GM18526 (cell line): Measurements from ENCODE around the gene CSE1L.

Experiments used
- POLR2A ChIP-seq: IDR thresholded peaks from 3 replicates; pipeline ENCODE4 v1.6.1; 2011; ENCODE audit not compliant: insufficient read length; ENCODE audit errors: extremely low read depth

Gene CSE1L

DNA sequence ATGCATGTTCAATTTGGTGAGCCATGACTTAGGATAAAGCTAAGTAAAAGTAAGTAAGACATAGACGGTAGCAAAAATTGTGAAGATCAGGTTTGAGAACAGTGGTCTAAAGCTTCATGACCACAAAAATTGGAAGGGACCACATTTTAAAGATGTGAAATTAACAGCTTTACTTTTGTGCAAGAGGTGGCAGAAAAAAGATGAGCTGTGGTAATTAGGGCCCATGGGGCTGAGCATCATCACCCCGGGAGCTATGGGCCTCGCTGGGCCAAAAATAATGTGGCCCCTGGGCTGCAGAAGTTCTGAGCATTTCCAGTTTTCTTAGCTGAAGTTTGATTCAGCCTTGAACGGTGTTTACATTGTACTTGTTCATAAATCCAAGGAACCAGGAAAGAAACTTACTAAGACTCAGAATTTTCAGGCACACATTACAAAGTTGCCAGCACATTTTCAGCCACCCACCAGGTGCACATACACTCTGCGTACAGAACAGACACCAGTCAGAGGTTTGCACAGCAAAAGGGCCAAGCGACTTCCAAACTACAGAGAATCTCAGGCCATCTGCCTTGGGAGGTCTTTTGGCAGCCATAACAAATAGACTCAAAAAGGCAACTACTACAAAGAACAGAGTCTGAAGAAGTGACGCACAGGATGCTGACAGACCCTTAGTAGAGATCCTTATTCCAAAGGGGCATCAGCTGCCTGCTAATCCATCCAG, 57.7 kb downstream of the CSE1L start:
- TF ChIP-seq POLR2A = no peak

DNA sequence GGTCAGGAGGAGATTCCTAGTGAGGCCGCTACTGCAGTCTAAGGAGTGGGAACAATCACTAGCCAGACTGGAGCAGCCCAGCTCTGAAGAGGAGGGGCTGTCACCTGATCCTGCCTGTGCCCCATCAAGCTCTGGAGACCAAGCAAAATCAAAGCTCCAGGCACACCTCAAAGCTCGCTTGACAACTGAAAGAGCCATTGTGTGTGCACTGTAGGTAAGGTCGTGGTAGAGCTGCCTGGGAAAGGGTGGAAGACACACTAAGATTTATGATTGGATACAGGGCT, 58.2 kb downstream of the CSE1L start:
- no peak for TF ChIP-seq POLR2A

DNA sequence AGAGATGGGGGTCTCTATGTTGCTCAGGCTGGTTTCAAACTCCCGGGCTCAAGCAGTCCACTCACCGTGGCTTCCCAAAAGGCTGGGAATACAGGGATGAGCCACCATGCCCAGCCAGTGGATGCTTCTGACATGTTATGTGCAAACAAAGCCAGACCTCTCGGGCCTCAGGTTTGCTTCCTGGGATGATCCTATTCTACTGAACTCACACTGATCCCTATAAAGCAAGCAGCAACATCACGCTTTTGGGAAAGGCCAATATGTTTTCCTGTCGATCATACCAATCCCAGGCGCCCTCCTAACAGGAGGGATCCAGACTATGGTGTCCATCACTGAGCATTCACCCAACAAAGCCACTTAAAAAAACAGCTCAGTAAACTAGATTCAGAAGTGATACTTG, 60.2 kb downstream of the CSE1L start:
- no peak for TF ChIP-seq POLR2A

DNA sequence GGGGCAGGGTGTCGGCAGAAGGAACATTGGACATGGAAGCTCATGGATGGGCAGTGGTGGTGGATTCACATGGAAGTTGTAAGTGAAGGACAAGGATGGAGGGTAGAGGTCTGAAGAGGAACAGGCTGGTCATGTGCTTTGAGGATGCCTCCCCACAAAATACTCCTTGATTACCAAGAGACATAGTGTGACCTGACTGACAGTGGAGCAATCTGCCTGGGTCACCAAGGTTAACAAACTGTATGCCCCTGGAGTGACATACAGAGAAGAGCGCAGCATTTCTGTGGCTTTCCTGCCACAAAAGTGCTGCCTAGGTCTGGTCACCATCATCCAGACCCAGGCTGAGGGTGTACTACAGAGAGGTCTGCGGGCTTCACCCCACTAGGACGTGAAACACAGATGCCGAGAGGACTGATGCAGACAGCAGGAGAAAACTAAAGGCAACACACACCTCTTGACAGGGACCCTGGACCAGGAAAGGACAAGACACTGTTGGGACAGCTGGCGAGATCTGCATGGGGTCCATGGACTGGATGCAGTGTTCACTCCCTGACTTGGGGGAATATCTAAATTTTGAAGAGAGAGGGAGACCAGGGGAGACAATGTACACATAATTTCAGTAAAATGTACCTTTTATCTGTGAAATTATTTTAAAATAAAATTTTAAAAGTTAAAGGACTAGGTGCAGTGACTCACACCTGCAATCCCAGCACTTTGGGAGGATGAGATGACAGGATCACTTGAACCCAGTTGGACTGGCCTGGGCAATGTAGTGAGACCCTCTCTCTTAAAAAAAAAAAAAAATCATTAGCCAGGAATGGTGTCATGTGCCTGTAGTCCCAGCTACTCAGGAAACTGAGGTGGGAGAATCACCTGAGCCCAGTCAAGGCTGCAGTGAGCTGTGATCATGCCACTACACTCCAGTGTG, 64.9 kb downstream of the CSE1L start:
- TF ChIP-seq POLR2A = no peak

DNA sequence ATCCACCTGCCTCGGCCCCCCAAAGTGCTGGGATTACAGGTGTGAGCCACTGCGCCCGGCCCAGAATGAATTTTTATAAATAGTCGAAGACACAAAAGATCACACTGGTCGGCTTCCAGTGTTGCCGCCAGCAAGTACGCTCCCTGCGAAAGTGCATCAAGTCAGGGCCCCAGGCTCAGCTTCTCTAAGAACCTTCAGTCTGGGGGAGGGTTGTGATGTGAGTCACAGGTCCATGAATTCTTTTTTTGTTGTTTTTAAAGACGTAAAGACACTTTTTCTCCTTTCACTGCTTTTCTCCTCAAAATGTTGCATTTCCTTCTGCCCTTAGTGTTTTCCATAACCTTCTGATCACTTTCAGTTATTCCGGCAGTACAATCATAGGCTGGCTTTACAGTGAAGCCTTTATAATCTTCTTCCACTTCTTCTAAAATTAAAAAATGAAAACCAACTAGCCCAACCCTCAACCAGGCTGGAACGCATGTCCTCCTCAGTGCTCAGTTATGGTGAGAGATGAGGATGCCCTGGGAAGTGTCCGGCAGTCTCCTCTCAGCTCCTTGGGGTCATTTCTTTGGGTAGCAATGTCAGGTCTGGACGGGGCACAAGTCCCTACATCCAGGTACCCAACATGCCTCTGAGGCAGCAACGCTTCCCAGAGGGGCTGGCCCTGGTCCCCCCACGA, 66.6 kb downstream of the CSE1L start:
- TF ChIP-seq POLR2A = no peak

DNA sequence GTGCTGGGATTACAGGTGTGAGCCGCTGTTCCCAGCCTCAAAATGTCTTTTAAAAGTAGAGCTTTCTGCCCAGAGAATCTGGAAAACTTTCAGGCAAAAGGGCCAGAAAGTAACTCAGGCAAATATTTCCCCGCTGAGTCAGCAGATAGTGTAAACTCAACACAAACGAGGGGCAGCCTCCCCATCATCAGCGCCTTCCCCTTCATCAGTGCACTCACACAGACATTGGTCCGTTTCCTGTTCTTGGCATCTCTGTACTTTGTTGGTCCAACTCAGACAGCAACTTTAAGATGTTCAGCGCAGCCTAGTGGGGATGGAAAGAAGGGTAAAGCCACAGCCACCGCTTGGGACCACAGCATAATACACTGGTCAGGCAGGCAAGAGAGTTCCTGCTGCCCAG, 69.5 kb downstream of the CSE1L start:
- TF ChIP-seq POLR2A = no peak

DNA sequence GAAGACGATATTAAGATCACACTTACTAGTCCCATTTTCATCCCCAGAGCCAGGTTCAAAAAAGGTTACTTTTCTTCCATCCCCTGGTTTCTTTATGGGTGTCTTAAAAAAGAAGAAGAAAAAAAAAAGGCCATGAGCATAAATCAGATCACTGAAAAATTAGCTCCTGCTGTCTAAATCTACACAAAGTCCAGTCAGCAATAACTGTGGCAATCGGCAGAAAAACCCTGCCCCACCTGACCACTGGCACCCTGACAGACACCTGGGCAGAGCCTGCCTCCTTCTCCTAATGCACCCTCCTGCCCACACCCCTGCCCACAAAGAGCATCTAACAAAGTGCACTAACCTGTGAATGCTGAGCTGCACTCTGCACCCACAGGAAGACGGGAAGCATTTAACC, 72.2 kb downstream of the CSE1L start:
- TF ChIP-seq POLR2A = no peak

DNA sequence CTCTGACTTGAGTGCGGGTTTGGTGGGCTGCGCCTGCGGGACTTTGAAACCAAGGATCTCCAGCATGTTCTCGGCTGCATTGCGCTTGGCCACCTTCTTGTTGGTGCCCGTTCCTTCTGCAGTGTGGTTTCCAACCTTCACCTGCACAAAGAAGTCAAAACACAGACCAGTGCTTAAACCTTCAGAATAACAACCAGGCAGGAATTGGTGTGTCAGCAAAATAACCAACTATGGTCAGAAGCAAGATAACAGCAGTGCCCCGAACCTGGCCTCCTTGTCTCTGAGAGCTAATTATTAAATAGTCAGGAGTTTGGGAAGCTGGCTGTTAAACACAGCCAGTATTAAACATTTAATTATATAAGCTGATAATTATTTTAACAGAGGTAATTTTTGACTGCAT, 73.9 kb downstream of the CSE1L start:
- TF ChIP-seq POLR2A = no peak

DNA sequence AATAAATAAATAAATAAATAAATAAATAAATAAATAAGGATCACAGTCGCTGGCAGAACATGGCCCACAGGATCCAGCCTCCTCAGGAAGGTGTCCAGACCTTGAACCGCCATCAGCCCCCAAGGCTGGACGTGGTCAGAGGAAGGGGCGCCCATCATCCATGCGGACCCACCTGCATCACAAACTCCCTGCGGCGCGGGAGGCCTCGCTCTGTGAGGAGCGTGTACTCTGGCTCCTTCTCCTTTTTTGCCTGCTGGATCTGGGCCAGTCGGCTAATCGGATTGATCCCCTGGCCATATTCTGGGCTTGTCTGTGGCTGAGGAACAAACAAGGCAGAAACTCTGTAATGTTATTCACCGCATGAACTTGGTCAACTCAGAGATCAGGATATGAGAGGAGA, 76.8 kb downstream of the CSE1L start:
- TF ChIP-seq POLR2A = no peak

DNA sequence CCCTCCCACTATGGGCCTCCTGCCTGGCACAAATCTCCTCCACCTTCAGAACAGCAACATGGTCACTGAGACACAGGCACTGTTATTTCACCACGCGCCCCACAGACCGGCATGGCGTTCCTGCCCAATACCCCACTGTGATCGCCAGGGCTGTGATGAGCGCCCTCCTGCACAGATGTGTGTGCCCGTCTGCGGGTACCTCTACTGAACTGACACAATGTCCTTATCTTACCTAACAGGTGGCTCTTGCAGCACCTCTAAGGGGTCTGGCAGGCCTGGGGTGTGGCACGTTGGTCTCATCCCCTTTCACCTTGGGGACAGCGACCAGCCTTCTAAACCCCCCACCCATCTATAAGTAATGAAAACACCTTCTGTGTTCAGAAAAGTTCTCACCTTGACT, 77.9 kb downstream of the CSE1L start:
- no peak for TF ChIP-seq POLR2A

DNA sequence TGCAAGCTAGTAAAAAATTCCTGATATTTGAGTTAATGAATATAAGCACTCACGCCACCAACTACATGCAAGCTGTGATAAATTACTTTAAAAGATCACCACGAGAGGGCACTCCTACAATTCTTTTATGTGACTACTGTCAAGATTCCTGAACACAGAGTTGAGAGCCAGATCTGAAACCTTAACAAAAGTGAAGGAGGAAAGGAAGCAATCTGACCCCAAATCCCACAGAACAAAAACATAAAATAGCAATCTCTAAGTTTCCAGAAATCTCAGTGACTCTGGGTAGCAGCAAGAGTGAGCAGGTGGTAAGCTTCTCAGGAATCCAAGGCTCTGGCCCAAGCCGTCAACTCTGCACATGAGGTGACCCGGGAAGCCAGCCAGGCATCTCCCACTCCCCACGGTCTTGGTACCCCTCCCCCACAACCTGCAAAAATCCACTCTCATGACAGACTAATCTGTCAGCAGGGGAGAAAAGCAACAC, 86.9 kb downstream of the CSE1L start:
- no peak for TF ChIP-seq POLR2A

DNA sequence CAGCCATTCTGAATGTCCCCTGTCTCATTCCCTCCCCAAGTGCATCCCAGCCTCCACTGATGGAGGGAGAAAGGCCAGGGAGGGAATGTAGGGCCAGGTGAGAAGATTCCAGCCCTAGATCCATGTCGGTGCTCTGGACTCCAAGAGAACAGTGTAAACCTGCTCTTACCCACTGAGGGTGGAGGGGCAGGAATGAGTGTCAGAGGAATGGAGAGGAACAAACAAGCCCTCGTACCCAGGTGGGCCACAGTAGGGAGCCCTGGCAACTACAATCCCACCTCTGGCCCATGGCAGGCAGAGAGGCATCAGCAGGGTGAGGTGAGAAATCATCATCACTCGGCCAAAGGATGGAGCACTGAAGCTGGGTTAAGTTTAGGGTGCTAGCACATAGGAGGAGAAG, 87.5 kb downstream of the CSE1L start:
- no peak for TF ChIP-seq POLR2A

DNA sequence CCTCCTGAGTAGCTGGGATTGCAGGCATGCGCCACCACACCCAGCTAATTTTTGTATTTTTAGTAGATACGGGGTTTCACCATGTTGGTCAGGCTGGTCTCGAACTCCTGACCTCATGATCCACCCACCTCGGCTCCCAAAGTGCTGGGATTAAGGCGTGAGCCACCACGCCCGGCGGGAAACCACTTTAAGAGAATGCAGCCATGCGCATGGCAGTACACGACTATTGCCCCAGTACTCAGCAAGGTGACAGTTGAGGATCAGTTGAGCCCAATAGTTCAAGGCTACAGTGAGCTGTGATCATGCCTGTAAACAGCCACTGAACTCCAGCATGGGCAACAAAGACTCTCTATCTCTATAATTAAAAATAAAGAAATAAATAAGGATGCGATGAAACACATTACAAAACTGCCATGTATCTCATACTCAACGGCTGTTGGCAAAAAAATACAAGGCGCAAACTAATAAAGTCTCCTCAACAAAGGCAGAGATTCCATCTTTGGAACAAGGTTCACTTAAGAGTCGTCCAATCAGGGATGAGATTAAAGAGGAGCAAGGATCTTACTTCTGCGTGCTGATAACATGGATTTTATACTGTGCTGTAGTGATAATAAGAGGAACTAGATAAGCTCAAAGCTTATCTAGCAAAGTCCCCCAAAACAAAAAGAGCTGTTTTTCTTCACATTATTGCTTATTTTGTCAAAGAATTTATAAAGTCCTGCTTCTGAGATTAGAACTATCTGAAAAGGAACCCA, 90.9 kb downstream of the CSE1L start:
- TF ChIP-seq POLR2A = no peak

DNA sequence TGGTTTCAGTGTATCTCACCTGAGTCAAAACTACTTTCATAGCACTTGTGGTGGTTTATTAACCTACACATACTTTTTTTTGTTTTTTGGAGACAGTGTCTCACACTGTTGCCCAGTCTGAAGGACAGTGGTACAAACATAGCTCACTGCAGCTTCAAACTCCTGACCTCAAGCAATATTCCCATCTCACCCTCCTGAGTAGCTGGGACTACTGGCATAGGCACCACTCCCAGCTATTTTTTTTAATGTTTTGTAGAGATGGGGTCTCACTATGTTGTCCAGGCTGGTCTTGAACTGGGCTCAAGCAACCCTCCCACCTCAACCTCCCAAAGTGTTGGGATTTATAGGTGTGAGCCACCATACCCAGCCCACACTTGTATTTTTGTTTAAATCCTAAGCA, 92.3 kb downstream of the CSE1L start:
- no peak for TF ChIP-seq POLR2A

DNA sequence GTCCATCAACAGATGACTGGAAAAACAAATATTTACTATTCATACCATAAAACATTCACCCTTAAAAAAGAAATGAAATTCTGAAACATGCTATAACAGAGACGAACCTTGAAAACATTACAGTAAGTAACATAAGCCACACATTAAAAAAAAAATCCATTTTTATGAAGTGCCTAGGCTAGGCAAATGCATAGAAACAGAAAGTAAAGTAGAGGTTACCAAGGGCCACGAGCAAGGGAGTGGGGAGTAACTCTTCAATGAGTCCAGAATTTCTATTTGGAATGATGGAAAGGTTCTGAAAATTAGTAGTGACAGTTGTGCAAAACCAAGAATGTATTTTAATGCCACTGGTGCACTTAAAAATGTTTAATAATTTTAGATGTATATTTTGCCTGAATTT, 94.3 kb downstream of the CSE1L start:
- TF ChIP-seq POLR2A = no peak
